BE2C (cell line): ENCODE measurements around the gene NR1I2.

ENCODE experiments used
- DNase-seq: peaks from one replicate; pipeline ENCODE4 v3.0.0-alpha.2; 2020
- H3K27me3 ChIP-seq: fragments of 250-450 bp; sonication (Bioruptor Pico); 2 replicates; pipeline ENCODE4 v1.5.1; 2020; ENCODE audit warnings: mild to moderate bottlenecking
- H3K36me3 ChIP-seq: fragments of 250-450 bp; sonication (Bioruptor Pico); 2 replicates; pipeline ENCODE4 v1.5.1; 2020; ENCODE audit warnings: mild to moderate bottlenecking
- H3K4me1 ChIP-seq: fragments of 250-450 bp; sonication (Bioruptor Pico); 2 replicates; pipeline ENCODE4 v1.5.1; 2020
- H3K4me3 ChIP-seq: 2 replicates; pipeline ENCODE4 v1.5.1; 2011; ENCODE audit warnings: low read depth, low read length
- H3K9me3 ChIP-seq: fragments of 250-450 bp; sonication (Bioruptor Pico); 2 replicates; pipeline ENCODE4 v1.5.1; 2020
- TF ChIP-seq, protein P1 (sequence below): IDR thresholded peaks from 2 replicates; pipeline ENCODE4 v1.5.1; 2012; ENCODE audit warnings: mild to moderate bottlenecking, low read depth, low read length

NR1I2 gene

DNA sequence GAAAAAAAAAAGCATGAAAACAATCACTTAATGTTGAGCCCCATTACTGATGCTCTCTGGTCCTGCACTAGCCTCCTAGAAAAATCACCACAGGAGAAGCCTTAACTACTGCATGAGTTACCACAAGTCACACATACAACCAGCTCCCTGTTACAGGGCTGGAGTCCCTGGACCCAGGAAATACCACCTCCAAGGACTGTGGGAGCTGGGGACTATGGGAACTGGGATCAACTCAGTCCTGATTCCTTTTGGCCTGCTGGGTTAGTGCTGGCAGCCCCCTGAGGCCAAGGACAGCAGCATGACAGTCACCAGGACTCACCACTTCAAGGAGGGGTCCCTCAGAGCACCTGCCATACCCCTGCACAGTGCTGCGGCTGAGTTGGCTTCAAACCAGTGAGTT, 559 bp downstream of the NR1I2 start:
- no peaks in the 10 kb centered on the region for H3K27me3 ChIP-seq
- no peaks in the 10 kb centered on the region for H3K36me3 ChIP-seq
- no peak for DNase-seq
- H3K4me1 ChIP-seq, result no peaks in the 10 kb centered on the region
- TF ChIP-seq, protein P1, sequence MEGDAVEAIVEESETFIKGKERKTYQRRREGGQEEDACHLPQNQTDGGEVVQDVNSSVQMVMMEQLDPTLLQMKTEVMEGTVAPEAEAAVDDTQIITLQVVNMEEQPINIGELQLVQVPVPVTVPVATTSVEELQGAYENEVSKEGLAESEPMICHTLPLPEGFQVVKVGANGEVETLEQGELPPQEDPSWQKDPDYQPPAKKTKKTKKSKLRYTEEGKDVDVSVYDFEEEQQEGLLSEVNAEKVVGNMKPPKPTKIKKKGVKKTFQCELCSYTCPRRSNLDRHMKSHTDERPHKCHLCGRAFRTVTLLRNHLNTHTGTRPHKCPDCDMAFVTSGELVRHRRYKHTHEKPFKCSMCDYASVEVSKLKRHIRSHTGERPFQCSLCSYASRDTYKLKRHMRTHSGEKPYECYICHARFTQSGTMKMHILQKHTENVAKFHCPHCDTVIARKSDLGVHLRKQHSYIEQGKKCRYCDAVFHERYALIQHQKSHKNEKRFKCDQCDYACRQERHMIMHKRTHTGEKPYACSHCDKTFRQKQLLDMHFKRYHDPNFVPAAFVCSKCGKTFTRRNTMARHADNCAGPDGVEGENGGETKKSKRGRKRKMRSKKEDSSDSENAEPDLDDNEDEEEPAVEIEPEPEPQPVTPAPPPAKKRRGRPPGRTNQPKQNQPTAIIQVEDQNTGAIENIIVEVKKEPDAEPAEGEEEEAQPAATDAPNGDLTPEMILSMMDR, result no peak
- H3K4me3 ChIP-seq, result no peak overlapping the region
- H3K9me3 ChIP-seq, result no peaks in the 10 kb centered on the region

DNA sequence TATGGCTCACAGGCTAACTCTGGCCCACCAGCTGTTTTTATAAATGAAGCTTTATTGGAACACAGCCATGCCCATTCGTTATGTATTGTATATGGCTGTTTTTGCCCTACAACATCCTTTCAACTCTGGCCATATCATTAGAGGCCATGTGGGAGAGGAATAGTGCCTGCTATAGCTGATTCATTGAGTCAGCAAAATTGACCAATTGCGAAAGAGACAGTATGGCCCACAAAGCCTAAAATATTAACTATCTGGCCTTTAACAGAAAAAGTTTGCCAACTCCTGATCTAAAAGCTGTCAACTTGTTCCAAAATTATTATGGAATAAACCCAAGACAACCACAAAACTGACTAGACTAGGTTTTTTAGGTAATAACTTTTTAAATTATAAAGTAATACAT, 1.4 kb downstream of the NR1I2 start:
- no peaks in the 10 kb centered on the region for H3K27me3 ChIP-seq
- DNase-seq, result no peak
- no peaks in the 10 kb centered on the region for H3K36me3 ChIP-seq
- TF ChIP-seq, protein P1, result no peak
- H3K9me3 ChIP-seq, result no peaks in the 10 kb centered on the region
- H3K4me3 ChIP-seq, result no peak overlapping the region
- no peaks in the 10 kb centered on the region for H3K4me1 ChIP-seq

DNA sequence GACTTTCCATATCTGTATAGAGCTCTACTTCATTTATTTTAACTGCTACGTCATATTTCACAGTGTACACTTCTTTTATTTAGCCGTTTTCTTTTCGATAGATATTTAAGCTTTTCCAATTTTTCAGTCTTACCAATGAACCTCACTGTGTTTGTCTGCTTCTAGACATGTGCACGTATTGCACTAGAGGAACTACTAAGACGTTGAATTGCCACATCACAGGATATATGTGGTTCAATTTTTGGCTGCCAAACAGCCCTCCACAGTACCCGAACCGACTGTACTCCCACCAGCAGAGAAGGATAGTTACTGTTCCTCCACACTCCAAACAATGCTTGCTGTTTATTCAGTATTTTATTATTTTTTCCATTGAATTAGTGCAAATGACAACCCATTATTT, 2.0 kb downstream of the NR1I2 start:
- Histone ChIP-seq H3K36me3 (no peaks in the 10 kb centered on the region), H3K4me3 (no peak overlapping the region), H3K9me3 (no peaks in the 10 kb centered on the region), H3K27me3 (no peaks in the 10 kb centered on the region), H3K4me1 (no peaks in the 10 kb centered on the region)
- DNase-seq, result no peak
- TF ChIP-seq, protein P1, result no peak

DNA sequence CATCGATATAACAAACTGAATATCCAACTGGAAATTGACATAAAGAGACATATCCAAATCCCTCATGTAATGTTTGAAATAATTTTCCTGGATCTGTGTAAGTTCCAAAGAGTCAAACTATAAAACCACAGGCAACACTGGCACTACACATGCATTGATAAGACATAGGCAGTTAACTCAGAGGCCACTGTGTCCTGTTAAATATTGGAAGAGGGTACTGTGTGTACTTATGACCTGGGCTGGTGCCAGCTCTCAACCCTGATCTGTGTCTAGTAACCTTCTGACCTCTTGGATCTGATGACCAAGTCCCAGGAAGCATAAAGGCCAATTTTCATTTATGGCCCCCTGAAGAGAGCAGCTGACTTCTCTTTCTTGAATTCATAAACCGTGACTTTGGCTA, 4.5 kb downstream of the NR1I2 start:
- TF ChIP-seq, protein P1, result no peak
- no peaks in the 10 kb centered on the region for H3K27me3 ChIP-seq
- H3K36me3 ChIP-seq, result no peaks in the 10 kb centered on the region
- no peaks in the 10 kb centered on the region for H3K4me1 ChIP-seq
- no peaks in the 10 kb centered on the region for H3K9me3 ChIP-seq
- no peak for DNase-seq
- H3K4me3 ChIP-seq, result no peak overlapping the region

DNA sequence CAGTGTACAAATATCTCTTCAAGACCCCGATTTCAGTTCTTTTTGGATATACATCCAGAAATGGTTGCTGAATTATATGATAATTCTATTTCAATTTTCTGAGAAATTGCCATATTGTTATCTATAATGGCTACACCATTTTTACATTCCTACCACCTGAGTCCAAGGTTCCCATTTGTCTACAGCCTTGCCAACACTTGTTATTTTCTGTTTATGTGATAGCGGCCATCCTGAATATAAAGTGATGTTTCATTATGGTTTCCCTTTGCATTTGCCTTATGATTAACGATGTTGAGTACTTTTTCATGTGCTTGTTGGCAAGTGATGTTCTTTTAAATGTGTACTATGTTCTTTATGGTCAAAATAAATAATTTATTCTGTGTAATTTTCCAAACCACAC, 8.5 kb downstream of the NR1I2 start:
- Histone ChIP-seq H3K9me3 (no peaks in the 10 kb centered on the region), H3K27me3 (no peaks in the 10 kb centered on the region), H3K4me1 (no peaks in the 10 kb centered on the region), H3K36me3 (no peaks in the 10 kb centered on the region), H3K4me3 (no peak overlapping the region)
- TF ChIP-seq, protein P1, result no peak
- no peak for DNase-seq

DNA sequence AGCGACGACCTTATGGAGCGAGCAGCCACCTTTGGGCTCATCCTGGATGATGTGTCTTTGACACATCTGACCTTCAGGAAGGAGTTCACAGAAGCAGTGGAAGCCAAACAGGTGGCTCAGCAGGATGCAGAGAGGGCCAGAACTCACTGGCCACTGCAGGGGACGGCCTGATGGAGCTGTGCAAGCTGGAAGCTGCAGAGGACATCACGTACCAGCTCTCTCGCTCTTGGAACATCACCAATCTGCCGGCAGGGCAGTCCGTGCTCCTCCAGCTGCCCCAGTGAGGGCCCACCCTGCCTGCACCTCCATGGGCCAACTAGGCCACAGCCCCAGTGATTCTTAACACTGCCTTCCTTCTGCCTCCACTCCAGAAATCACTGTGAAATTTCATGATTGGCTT, 10.4 kb downstream of the NR1I2 start:
- no peaks in the 10 kb centered on the region for H3K36me3 ChIP-seq
- H3K27me3 ChIP-seq, result no peaks in the 10 kb centered on the region
- no peaks in the 10 kb centered on the region for H3K9me3 ChIP-seq
- no peak overlapping the region for H3K4me3 ChIP-seq
- DNase-seq, result no peak
- TF ChIP-seq, protein P1, result no peak
- no peaks in the 10 kb centered on the region for H3K4me1 ChIP-seq
